ENCODE measurements around the gene ASB18.

Gene ASB18

DNA sequence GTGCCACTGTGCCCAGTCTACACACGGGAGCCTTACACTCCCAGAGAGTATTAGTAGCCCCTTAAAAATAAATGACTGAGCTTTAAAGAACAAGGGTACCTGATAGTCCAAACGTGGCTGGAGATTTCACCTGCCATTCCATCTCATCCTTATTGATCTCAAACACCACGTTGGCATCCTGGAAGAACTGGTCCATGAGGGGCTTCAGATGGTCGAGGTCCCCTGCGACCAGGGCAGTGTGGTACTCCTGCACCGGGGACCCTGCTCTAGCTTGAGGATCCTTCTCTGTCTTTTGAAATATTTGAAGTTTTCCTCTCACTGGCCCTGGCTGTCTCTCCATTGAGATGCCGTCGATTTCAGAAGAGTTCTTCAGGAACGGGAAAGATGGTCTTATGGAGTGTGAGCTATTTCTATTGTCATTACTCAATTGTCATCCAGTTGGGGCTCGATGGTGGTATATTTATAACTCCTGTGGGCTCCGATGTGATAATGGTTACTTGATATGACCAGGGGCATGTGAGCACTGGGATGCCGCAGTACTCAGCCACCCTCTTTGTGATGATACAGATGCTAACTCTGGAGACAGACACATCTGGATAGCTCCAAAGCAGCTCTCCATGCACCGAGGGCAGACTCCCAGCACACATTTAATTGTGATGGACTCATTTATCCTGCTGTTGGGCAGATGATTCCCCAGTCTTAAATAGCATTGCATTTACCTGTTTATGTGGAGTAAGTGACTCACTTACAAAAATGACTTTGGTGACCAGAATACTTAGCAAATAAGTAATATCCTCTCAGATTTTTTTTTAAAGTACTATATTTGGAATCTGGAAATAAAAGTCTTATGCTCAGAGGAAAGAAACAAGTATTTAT, 22.8 kb downstream of the ASB18 start:
- DNase-seq (ENCODE audit: low read depth, low spot score), result no peak

DNA sequence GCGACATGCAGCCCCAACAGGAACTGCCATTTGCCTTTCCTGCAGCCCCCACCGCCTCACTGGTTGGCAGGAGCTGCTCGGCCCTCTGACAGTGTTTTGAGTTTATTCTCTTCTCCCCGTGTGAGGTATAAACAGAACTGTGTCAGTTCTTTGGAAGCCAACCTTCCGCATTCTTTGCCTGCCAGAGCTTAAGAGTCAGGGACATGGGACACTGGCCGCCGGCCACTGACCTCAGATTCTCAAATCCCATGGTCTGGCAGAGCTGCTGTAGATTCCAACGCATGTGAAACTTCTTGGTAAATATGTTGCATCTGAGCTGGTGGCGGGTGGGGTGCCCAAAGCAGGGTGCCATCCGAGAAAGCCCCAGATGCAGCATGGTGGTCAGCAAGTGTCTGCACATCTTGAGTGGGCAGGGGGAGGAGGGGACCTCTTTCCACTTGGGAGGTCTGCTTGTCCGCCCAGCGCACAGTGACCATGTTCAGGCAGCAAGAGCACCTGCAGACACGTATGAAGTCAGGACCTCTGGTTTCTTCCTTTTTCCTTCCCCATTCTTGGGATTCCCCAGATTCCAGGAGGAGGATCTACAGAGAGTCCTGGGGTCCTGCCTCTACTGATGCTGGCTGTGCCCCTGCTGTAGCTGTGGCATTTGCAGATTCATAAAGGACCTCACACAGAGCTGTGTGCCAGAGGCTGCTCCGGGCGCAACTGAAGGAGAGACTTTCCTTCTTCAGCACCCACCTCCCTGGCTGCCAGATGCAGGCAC, 23.8 kb downstream of the ASB18 start:
- DNase-seq (ENCODE audit: low read depth, low spot score), result no peak

- DNase-seq (ENCODE audit: low read depth, low spot score), result no peak
These were observed 24.7 kb downstream of the ASB18 start for GRCh38 chr2:236239276-236240065.

DNA sequence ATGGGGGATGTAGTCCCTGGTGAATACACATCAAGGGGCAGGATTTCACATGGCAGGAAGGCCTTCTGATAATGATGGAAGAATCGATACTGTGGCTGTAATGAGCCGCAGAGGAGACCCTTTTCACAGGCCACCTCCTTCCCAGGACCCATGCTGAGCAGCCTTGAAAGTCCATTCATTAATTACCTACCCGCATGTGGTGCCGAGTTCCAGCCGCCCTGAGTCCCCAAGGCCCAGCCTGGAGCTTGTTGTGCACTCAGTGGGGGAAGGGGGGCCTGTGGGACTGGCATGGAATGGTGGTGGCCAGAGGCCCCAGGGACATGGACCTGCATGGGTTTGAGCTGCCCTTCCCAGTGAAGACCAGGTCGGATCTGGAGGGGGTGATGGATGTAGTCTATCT, 25.5 kb downstream of the ASB18 start:
- no peak for DNase-seq (ENCODE audit: low read depth, low spot score)

- no peak for DNase-seq (ENCODE audit: low read depth, low spot score)
These were observed 26.6 kb downstream of the ASB18 start for GRCh38 chr2:236237468-236238190.

- no peak for DNase-seq (ENCODE audit: low read depth, low spot score)
These were observed 27.4 kb downstream of the ASB18 start for GRCh38 chr2:236236559-236237452.

DNA sequence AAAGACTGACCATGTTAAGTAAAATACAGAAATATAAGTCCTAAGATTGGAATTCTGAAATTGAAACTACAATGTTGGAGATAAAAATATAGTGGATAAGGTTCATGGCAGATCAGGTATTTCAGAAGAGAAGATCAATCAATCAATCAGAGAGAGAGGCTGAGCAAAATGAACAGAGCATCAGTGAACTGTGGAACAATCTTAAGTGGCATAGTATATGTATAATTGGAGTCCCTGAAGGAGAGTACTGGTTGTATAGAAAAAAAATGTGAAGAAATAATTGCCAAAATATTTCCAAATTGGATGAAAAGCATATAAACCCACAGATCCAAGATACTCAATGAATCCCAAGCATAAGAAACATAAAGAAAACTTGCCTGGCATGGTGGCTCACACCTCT, 35.0 kb downstream of the ASB18 start:
- no peak for DNase-seq (ENCODE audit: low read depth, low spot score)

GRCh38 chr2:236223675-236224074, 40.5 kb downstream of the ASB18 start:
- no peak for DNase-seq (ENCODE audit: low read depth, low spot score)

DNA sequence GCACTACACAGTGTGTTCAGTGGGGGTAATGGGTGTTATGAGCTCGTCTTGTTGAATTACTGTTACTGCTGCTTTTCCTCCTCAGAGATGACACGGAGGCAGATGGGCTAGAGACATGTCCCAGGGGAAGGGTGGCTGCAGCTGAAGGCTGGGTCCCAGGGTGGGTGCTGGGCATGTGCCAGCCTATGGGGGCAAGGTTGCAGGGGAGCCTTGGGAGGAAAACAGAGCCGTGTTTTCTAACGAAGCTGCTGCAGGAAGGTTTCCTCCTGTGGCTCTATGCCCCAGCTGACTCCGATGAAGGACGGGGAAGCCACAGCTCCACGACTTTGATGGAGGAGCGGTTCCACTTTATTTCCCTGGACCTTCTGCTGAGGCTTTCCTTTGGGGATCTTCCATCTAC, 42.4 kb downstream of the ASB18 start:
- no peak for DNase-seq (ENCODE audit: low read depth, low spot score)

DNA sequence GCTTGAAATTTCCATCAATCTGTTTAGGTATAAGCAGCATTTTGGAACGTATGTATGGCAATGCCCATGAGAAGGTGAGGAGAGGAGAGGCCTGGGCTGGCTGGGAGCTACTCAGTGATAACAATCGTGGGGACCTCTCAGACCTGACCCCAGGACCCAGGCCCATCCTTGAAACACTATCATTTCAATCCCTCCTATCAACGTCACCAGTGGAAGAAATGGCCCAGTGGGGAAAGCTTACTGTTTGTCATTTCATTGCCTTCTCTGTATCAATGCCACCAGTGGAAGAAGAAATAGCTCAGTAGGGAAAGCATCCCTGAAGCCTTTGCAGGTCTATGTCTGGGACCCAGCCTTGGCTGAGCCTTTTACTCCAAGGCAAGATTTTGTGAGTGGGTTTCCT, 44.8 kb downstream of the ASB18 start:
- no peak for DNase-seq (ENCODE audit: low read depth, low spot score)

DNA sequence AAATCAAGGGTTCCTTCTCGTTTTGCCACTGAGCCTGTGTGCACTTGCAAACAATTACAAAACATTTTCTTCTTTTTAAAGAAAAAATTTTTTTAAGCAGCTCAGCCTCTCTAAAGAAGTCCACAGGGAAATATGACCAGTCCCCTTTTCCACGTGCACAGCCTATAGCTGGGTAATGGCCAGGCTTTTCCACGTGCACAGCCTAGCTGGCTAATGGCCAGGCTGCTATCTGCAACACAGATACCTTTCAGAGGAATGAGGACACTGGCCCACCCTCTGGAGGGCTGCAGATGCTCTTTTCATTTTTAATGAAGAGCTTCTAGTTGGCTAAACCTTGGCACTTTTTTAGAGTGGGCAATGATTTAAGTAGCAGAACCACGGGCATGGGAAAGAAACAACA, 46.3 kb downstream of the ASB18 start:
- DNase-seq (ENCODE audit: low read depth, low spot score), result no peak

DNA sequence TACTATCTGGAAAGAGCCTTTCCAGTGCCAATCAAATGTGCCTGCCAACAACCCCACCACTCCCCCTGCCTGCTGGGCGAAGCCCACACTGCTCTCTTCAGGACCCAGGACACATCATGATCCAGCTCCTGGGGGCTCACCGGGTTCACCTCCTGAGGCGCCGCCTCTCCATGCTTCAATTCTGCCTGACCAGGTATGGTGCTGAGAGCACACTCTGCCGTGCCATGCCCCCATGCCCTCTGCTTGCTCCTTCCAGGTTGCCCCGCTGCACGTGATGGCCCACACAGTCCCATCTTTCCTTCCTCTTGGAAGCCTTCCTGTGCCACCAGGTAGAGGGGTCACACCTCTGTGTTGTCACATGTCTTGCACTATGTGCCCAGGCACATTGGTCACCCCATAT, 47.5 kb downstream of the ASB18 start:
- DNase-seq (ENCODE audit: low read depth, low spot score), result no peak

DNA sequence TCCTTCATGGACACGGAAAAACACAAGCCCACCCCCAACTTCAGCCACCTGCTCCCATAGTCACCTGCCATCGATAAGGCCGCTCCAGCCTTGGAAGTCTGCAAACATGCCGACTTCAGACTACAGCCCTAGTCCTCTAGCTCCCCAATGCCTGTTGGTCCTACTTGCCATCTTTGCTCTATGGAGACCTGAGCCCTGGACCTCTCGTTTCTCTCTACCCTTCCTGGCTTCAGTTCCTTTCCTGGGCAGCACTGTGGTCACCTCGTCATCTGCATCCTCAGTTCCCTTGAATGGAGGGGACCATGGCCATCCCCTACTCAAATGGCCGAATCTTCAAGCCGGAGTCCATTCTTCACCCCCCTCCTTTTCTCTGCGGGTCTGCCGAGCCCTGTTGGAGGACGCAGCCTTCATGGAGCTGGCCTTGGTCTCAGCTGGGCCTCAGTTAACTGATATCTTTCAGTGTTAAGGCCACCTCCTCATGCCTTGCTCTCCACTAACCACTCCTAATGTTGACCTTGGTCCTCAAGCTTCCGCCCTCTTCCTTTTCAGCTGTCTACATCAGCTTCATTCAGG, 48.4 kb downstream of the ASB18 start:
- DNase-seq (ENCODE audit: low read depth, low spot score), result no peak

DNA sequence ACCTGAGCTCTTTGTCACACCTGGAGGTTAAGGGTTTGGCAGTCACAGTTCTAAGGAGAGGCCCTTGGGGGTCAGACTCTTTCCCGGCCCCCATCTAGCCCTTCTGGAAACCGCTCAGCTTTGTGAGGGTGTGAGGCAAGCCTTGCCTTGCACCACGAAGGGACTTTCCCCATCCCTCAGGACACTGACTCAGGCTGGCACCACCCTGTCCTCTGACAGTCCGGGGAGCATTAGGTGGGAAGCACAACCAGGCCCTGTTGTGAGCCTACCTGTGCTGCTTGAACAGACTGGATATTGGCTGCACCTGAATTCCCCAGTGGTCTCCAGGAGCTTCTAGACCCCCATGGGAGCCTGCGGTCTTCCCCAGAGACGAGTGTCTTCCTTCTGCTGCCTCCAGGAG, 49.0 kb downstream of the ASB18 start:
- DNase-seq (ENCODE audit: low read depth, low spot score), result no peak

DNA sequence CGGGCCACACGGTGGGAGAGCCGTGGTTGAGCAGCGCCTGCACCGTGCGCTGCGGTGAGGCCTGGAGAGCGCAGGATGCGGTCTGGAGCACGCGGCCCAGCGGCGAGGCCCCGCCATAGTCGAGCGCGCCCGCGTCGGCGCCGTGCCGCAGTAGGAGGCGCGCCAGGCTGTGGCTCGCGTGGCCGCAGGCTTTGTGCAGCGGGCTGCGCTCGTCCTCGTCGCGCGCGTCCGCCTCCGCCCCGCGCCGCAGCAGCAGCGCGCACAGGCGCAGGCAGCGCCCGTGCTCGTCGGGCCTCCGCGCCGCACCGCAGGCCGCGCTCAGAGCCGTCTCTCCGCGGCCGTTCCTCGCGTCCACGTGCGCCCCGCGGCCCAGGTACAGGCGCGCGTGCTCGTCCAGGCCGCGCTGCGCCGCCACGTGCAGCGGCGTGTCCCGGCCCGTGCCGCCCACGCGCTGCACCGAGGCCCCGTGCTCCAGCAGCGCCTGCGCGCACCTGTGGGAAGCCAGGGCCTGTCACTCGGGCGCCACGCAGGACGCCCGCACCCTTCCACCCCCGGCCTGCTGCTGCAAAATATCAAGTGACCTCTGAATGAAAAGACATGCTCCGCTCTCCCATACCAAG, 49.7 kb downstream of the ASB18 start:
- DNase-seq (ENCODE audit: low read depth, low spot score), result no peak

GRCh38 chr2:236211296-236211695, 52.9 kb downstream of the ASB18 start:
- no peak for DNase-seq (ENCODE audit: low read depth, low spot score)

DNA sequence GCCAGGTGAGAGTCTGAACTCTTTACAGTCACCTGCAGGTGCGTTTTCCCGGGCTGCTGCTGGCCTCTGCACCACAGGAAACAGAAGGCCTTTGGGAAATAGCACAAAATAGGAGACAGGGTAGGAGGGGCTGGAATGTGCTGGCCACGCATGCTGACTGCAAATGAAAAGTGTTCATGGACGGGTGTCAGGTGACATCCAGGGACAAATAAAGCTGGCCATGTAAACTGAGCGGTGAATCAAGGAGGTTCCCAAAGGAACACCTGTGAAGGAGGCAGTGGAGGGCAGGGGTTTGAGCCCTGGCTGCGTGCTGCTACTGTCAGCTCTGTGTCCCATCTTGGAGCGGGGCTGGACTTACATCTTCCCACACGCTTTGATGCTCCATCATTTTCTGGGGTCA, 53.7 kb downstream of the ASB18 start:
- DNase-seq (ENCODE audit: low read depth, low spot score), result no peak

GRCh38 chr2:236209996-236210395, 54.2 kb downstream of the ASB18 start:
- DNase-seq (ENCODE audit: low read depth, low spot score), result no peak

DNA sequence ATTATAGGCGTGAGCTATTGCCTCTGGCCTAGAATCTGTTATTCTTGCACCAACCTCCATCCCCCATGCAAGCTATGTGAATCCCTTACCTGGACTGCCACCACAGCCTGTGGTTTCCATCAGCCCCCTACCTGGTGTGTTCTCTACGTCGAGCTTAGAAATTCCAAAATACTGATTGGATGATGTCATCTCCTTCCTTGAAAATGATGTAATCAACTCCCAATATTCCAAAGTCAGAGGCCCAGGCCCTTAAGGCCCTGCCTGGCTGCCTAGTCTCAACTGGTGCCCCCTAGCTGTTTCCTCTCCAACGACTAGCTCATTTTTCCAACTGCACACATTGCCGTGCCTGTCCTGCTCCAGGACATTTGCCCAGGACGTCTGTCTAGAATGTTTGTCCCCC, 54.7 kb downstream of the ASB18 start:
- DNase-seq (ENCODE audit: low read depth, low spot score), result no peak

Measured in smooth muscle cell of the brain vasculature (primary cell).